Measurements from ENCODE around the gene GLTPD2.

The GLTPD2 gene

GRCh38 chr17:4771519-4772234 lies 17.1 kb upstream of the GLTPD2 start, which contains the start of gene TM4SF5:
Gene TM4SF5, plus strand, starts transcription at chr17:4771886. Its CDS starts 37 bp downstream, at chr17:4771923.
- no peak for DNase-seq (ENCODE audit: low read depth)

GRCh38 chr17:4772235-4772613 lies 16.5 kb upstream of the GLTPD2 start:
- DNase-seq (ENCODE audit: low read depth) = no peak

- DNase-seq (ENCODE audit: low read depth) = no peak
These were observed 10.6 kb upstream of the GLTPD2 start for GRCh38 chr17:4777969-4778760.

- DNase-seq (ENCODE audit: low read depth) = no peak
These were observed 8.3 kb upstream of the GLTPD2 start for GRCh38 chr17:4780325-4780955.

- no peak for DNase-seq (ENCODE audit: low read depth)
These were observed 6.1 kb upstream of the GLTPD2 start for GRCh38 chr17:4782652-4783051.

- DNase-seq (ENCODE audit: low read depth) = no peak
These were observed 3.3 kb upstream of the GLTPD2 start for GRCh38 chr17:4785311-4786105.

- no peak for DNase-seq (ENCODE audit: low read depth)
These were observed 2.7 kb upstream of the GLTPD2 start, which contains the start of gene VMO1 for GRCh38 chr17:4786106-4786511. Gene VMO1, minus strand, starts transcription at chr17:4786364. Its CDS starts 12 bp downstream, at chr17:4786352.

- no peak for DNase-seq (ENCODE audit: low read depth)
These were observed 2.2 kb upstream of the GLTPD2 start for GRCh38 chr17:4786516-4786915.

GRCh38 chr17:4788159-4788806 lies 481 bp upstream of the GLTPD2 start:
- no peak for DNase-seq (ENCODE audit: low read depth)

GRCh38 chr17:4789701-4789950 lies 862 bp downstream of the GLTPD2 start:
- DNase-seq (ENCODE audit: low read depth) = no peak

- peak; percentile 59 for DNase-seq (ENCODE audit: low read depth)
These were observed 1.4 kb downstream of the GLTPD2 start for GRCh38 chr17:4789951-4790704.

- DNase-seq (ENCODE audit: low read depth) = no peak
These were observed 1.9 kb downstream of the GLTPD2 start for GRCh38 chr17:4790705-4791088.

- DNase-seq (ENCODE audit: low read depth) = no peak
These were observed 6.4 kb downstream of the GLTPD2 start for GRCh38 chr17:4795168-4795567.

- DNase-seq (ENCODE audit: low read depth) = no peak
These were observed 7.8 kb downstream of the GLTPD2 start for GRCh38 chr17:4796552-4796920.

- no peak for DNase-seq (ENCODE audit: low read depth)
These were observed 11.9 kb downstream of the GLTPD2 start for GRCh38 chr17:4800462-4801196.

- DNase-seq (ENCODE audit: low read depth) = no peak
These were observed 13.5 kb downstream of the GLTPD2 start, which contains the start of gene C17orf114 for GRCh38 chr17:4802228-4802627. Gene C17orf114, minus strand, starts transcription at chr17:4802328.

- DNase-seq (ENCODE audit: low read depth) = no peak
These were observed 17.7 kb downstream of the GLTPD2 start for GRCh38 chr17:4806456-4806776.

- DNase-seq (ENCODE audit: low read depth) = peak; percentile 77
These were observed 18.2 kb downstream of the GLTPD2 start, which contains the start of gene PLD2 for GRCh38 chr17:4806777-4807604. Gene PLD2, plus strand, starts transcription at chr17:4807152. Its CDS starts 621 bp downstream, at chr17:4807773.

GRCh38 chr17:4807605-4808377 lies 19.0 kb downstream of the GLTPD2 start:
- DNase-seq (ENCODE audit: low read depth) = no peak

Measured in activated gamma-delta T cell treated with anti-CD3 and anti-CD28 coated beads, Interleukin-2, amount 50 U/mL, for 16 hours (primary cell).